ENCODE results near the gene ABCC1.

DNA sequence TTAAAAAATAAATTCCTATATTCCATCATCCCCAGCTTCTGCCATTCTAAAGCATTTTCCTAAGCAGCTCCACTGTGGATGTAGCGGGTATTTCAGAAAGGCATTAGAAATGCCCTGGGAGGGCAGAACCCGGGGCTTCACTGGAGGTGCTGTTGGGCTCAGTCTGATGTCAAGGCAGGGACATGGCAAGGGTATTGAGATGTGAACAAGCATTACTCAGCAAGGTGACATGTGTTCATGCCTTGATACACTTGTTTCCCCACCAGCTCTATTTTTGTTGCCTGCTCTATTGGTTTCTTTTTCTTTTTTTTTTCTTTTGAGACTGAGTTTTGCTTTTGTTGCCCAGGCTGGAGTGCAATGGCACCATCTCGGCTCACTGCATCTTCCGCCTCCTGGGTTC is 35.7 kb downstream of the ABCC1 start:
- TF ChIP-seq, protein P1, sequence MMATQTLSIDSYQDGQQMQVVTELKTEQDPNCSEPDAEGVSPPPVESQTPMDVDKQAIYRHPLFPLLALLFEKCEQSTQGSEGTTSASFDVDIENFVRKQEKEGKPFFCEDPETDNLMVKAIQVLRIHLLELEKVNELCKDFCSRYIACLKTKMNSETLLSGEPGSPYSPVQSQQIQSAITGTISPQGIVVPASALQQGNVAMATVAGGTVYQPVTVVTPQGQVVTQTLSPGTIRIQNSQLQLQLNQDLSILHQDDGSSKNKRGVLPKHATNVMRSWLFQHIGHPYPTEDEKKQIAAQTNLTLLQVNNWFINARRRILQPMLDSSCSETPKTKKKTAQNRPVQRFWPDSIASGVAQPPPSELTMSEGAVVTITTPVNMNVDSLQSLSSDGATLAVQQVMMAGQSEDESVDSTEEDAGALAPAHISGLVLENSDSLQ (IDR thresholded peaks at IDR 0.05), result no peak
- TF ChIP-seq SP1 (IDR thresholded peaks at IDR 0.05), result no peak
- TF ChIP-seq FOXA1 (IDR thresholded peaks at IDR 0.05), result no peak
- TF ChIP-seq LEF1 (IDR thresholded peaks at IDR 0.05; ENCODE audit: borderline replicate concordance), result no peak
- TF ChIP-seq L3MBTL2 (conservative IDR thresholded peaks at IDR 0.05), result no peak
- TF ChIP-seq ARNT (IDR thresholded peaks at IDR 0.05), result no peak
- no peak for TF ChIP-seq NFRKB (IDR thresholded peaks at IDR 0.05)
- no peak for TF ChIP-seq TARDBP (IDR thresholded peaks at IDR 0.05)
- no peak for TF ChIP-seq CTBP1 (IDR thresholded peaks at IDR 0.05; ENCODE audit: borderline replicate concordance)
- TF ChIP-seq SUZ12 (IDR thresholded peaks at IDR 0.05), result no peak
- TF ChIP-seq FOXK2 (IDR thresholded peaks at IDR 0.05), result no peak

Data from HEK293T (cell line).